Mesenchymal stem cell (in vitro differentiated cells and primary cell): ENCODE results near the gene RNF115.

Source experiments
- DNase-seq: peaks from one replicate; pipeline ENCODE4 v3.0.0-alpha.2; 2013
- H2AFZ ChIP-seq: one replicate; pipeline ENCODE4 v1.6.1; 2013; ENCODE audit warnings: low read depth, mild to moderate bottlenecking, control low read depth, inconsistent platforms, low read length, moderate library complexity
- H2AK5ac ChIP-seq: 2 replicates; pipeline ENCODE4 v1.6.1; 2013; ENCODE audit warnings: low read length, moderate library complexity, mild to moderate bottlenecking, inconsistent platforms; ENCODE audit not compliant: severe bottlenecking
- H2BK120ac ChIP-seq: one replicate; pipeline ENCODE4 v1.6.1; 2013; ENCODE audit warnings: low read depth, mild to moderate bottlenecking, inconsistent platforms, low read length, moderate library complexity
- H2BK12ac ChIP-seq, 2 experiments: one replicate each; pipeline ENCODE4 v1.6.1; 2013; ENCODE audit warnings: inconsistent platforms in 2 of 2, low read length in 2 of 2, mild to moderate bottlenecking in 2 of 2, moderate library complexity in 2 of 2, control low read depth in 1 of 2
- H2BK15ac ChIP-seq: one replicate; pipeline ENCODE4 v1.6.1; 2013; ENCODE audit warnings: mild to moderate bottlenecking, low read depth, inconsistent platforms; ENCODE audit not compliant: poor library complexity, severe bottlenecking
- H2BK5ac ChIP-seq: 2 replicates; pipeline ENCODE4 v1.6.1; 2013; ENCODE audit warnings: low read depth, mild to moderate bottlenecking, low read length, control low read depth, inconsistent platforms; ENCODE audit not compliant: poor library complexity, severe bottlenecking
- H3K14ac ChIP-seq, 2 experiments: one replicate each; pipeline ENCODE4 v1.6.1; 2013; ENCODE audit warnings: inconsistent platforms in 2 of 2, low read length in 2 of 2, control low read depth in 1 of 2, mild to moderate bottlenecking in 1 of 2, moderate library complexity in 1 of 2
- H3K18ac ChIP-seq, 2 experiments: one replicate each; pipeline ENCODE4 v1.6.1; 2013; ENCODE audit warnings: inconsistent platforms in 2 of 2, low read length in 2 of 2, control low read depth in 1 of 2, low read depth in 1 of 2, mild to moderate bottlenecking in 1 of 2
- H3K23ac ChIP-seq, 2 experiments: one replicate each; pipeline ENCODE4 v1.6.1; 2013; ENCODE audit warnings: inconsistent platforms in 2 of 2, low read length in 2 of 2, mild to moderate bottlenecking in 2 of 2, moderate library complexity in 2 of 2, control low read depth in 1 of 2
- H3K27ac ChIP-seq: 2 replicates; pipeline ENCODE4 v1.5.1; 2013; ENCODE audit warnings: mild to moderate bottlenecking, moderate library complexity, low read length, control low read depth, inconsistent platforms; ENCODE audit not compliant: poor library complexity, severe bottlenecking
- H3K27me3 ChIP-seq, 2 experiments: 2 replicates each; pipeline versions ENCODE4 v1.6.1 to v1.7.0; 2013; ENCODE audit warnings: low read length in 2 of 2, mild to moderate bottlenecking in 2 of 2, moderate library complexity in 2 of 2, control low read depth in 1 of 2, inconsistent platforms in 1 of 2; ENCODE audit not compliant: control insufficient read depth in 1 of 2, insufficient read depth in 1 of 2
- H3K36me3 ChIP-seq, 2 experiments: 2 replicates each; pipeline versions ENCODE4 v1.6.1 to v1.7.0; 2013; ENCODE audit warnings: low read length in 2 of 2, control low read depth in 1 of 2, inconsistent platforms in 1 of 2, low read depth in 1 of 2, mild to moderate bottlenecking in 1 of 2; ENCODE audit not compliant: insufficient read depth in 2 of 2, control insufficient read depth in 1 of 2
- H3K4ac ChIP-seq, 2 experiments: one replicate each; pipeline ENCODE4 v1.6.1; 2013; ENCODE audit warnings: inconsistent platforms in 2 of 2, low read length in 2 of 2, mild to moderate bottlenecking in 2 of 2, moderate library complexity in 2 of 2, control low read depth in 1 of 2, low read depth in 1 of 2
- H3K4me1 ChIP-seq: 2 replicates; pipeline ENCODE4 v1.6.1; 2013; ENCODE audit warnings: low read depth, low read length, control low read depth; ENCODE audit not compliant: control insufficient read depth, insufficient read depth
- H3K4me2 ChIP-seq: 2 replicates; pipeline ENCODE4 v1.6.1; 2013; ENCODE audit warnings: low read length, mild to moderate bottlenecking, inconsistent platforms; ENCODE audit not compliant: poor library complexity, severe bottlenecking
- H3K4me3 ChIP-seq, 2 experiments: 2 replicates each; pipeline versions ENCODE4 v1.5.1 to v1.7.0; 2013; ENCODE audit warnings: low read length in 2 of 2, mild to moderate bottlenecking in 2 of 2, control low read depth in 1 of 2, low read depth in 1 of 2; ENCODE audit not compliant: insufficient read depth in 1 of 2
- H3K79me1 ChIP-seq: replicated peaks from 2 replicates; pipeline ENCODE4 v1.6.1; 2013; ENCODE audit warnings: mild to moderate bottlenecking, control low read depth, low read length, inconsistent platforms; ENCODE audit not compliant: poor library complexity, severe bottlenecking
- H3K9ac ChIP-seq: 2 replicates; pipeline ENCODE4 v1.7.0; 2013; ENCODE audit warnings: mild to moderate bottlenecking, low read length, moderate library complexity
- H3K9me3 ChIP-seq: 2 replicates; pipeline ENCODE4 v1.7.0; 2013; ENCODE audit warnings: mild to moderate bottlenecking, low read length; ENCODE audit not compliant: control insufficient read depth
- H4K8ac ChIP-seq: one replicate; pipeline ENCODE4 v1.6.1; 2013; ENCODE audit warnings: inconsistent platforms, mild to moderate bottlenecking, low read length, moderate library complexity
- H4K91ac ChIP-seq: one replicate; pipeline ENCODE4 v1.6.1; 2013; ENCODE audit warnings: mild to moderate bottlenecking, low read length, inconsistent platforms
- WGBS: methylation state at CpG from one replicate; pipeline ENCODE4 v1.1.7; 2013; ENCODE audit warnings: mixed read lengths; 5-methylcytosine and 5-hydroxymethylcytosine counted together

Gene RNF115

GRCh38 chr1:145714524-145715111, 109.3 kb downstream of the RNF115 start:
- H2BK15ac ChIP-seq: no peak overlapping the region
- 93% methylated on average over 6 of the region's 6 CpGs for WGBS

GRCh38 chr1:145711213-145711651, 112.7 kb downstream of the RNF115 start:
- H4K91ac ChIP-seq: no peak overlapping the region
- no peak overlapping the region for H2BK15ac ChIP-seq
- DNase-seq: no peak
- H4K8ac ChIP-seq: no peak overlapping the region
- no peak overlapping the region for H3K4ac ChIP-seq
- no peak overlapping the region for H2BK5ac ChIP-seq
- peak overlapping the region; percentile 94 for H3K27ac ChIP-seq
- no peak overlapping the region for H3K14ac ChIP-seq
- no peak overlapping the region for H3K18ac ChIP-seq
- H3K36me3 ChIP-seq: no peaks in the 10 kb centered on the region
- no peak overlapping the region for H2AK5ac ChIP-seq
- H3K79me1 ChIP-seq: no peaks in the 10 kb centered on the region
- H2BK12ac ChIP-seq: no peak overlapping the region
- H3K27me3 ChIP-seq: no peaks in the 10 kb centered on the region
- peak overlapping the region; percentile 1 for H3K4me2 ChIP-seq
- no peak overlapping the region for H3K4me3 ChIP-seq
- no peaks in the 10 kb centered on the region for H3K9me3 ChIP-seq
- no peak overlapping the region for H2BK120ac ChIP-seq
- WGBS: 50% methylated on average over 3 of the region's 3 CpGs
- no peak overlapping the region for H2AFZ ChIP-seq
- peaks cover 29% of the 10 kb centered on the region for H3K4me1 ChIP-seq
- H3K9ac ChIP-seq: no peak overlapping the region
- no peak overlapping the region for H3K23ac ChIP-seq

More at GRCh38 chr1:145714524-145715111, 109.3 kb downstream of the RNF115 start:
- Histone ChIP-seq H3K79me1 (no peaks in the 10 kb centered on the region), H4K91ac (no peak overlapping the region), H3K9me3 (no peaks in the 10 kb centered on the region), H3K4ac (no peak overlapping the region), H2BK12ac (no peak overlapping the region), H3K14ac (peak overlapping the region in 1 of 2 experiments; percentile 64), H3K4me2 (no peak overlapping the region), H3K27ac (peak overlapping the region; percentile 1), H3K9ac (no peak overlapping the region), H3K18ac (no peak overlapping the region), H3K27me3 (no peaks in the 10 kb centered on the region), H4K8ac (no peak overlapping the region), H2AFZ (no peak overlapping the region), H2AK5ac (peak overlapping the region; percentile 63), H3K4me1 (peaks cover 20% of the 10 kb centered on the region), H3K4me3 (no peak overlapping the region), H3K23ac (no peak overlapping the region), H2BK5ac (no peak overlapping the region), H2BK120ac (no peak overlapping the region), H3K36me3 (no peaks in the 10 kb centered on the region)
- no peak for DNase-seq

DNA sequence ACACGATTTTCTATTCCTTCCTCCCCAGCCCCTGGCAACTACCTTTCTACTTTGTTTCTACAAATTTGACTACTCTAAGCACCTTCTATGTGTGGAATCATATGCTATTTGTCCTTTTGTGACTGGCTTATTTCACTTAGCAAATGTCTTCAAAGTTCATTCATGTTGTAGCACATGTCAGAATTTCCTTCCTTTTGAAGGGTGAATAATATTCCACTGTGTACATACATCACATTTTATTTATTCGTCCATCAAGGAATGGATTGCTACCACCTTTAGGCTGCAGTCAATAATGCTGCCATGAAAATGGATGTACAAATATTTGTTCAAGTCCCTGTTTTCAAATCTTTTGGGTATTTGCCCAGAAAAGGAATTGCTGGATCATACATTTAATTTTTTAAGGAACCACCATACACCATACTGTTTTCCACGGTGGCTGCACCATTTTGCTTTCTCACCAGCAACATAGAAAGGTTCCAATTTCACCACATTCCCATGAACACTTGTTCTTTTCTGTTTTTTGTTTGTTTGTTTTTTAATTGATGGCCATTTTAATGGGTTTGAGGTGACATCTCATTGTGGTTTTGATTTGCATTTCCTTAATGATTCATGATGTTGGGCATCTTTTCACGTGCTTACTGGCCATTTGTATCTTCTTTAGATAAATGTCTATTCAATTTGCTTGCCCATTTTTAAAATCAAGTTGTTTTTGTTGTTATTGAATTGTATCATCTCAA, 113.4 kb downstream of the RNF115 start:
- peak overlapping the region; percentile 19 for H2AK5ac ChIP-seq
- no peaks in the 10 kb centered on the region for H3K36me3 ChIP-seq
- no peaks in the 10 kb centered on the region for H3K9me3 ChIP-seq
- 88% methylated on average over 1 of the region's 4 CpGs for WGBS
- no peak overlapping the region for H3K18ac ChIP-seq
- no peak overlapping the region for H4K91ac ChIP-seq
- no peak overlapping the region for H2BK12ac ChIP-seq
- no peak overlapping the region for H3K14ac ChIP-seq
- no peak overlapping the region for H2BK120ac ChIP-seq
- no peak overlapping the region for H2AFZ ChIP-seq
- no peak overlapping the region for H3K4me3 ChIP-seq
- peak overlapping the region; percentile 94 for H3K27ac ChIP-seq
- no peak overlapping the region for H2BK15ac ChIP-seq
- no peaks in the 10 kb centered on the region for H3K27me3 ChIP-seq
- H4K8ac ChIP-seq: no peak overlapping the region
- no peak overlapping the region for H3K23ac ChIP-seq
- H3K79me1 ChIP-seq: no peaks in the 10 kb centered on the region
- H3K4me2 ChIP-seq: no peak overlapping the region
- no peak for DNase-seq
- no peak overlapping the region for H3K4ac ChIP-seq
- H3K4me1 ChIP-seq: peaks cover 25% of the 10 kb centered on the region
- no peak overlapping the region for H3K9ac ChIP-seq
- H2BK5ac ChIP-seq: no peak overlapping the region

DNA sequence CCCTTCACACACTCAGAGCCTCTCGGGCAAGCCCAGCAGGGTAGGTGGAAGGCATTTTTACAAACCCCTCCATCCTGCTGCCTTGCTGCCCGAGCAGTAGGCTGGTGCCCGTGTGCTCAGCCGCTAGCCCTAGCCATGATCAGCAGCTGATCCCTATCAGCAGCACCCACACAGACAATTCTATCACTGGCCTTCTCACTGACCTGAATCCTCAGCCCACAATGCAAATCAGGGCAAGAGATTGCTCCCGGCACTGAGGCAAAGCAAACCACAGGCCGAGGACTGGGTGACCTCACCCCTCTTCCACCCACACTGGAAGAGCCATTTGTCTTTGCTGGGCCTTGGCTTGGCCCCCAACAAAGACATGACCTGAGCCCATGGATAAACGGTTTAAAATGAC, 115.8 kb downstream of the RNF115 start:
- Histone ChIP-seq H3K9me3 (no peaks in the 10 kb centered on the region), H3K4ac (no peak overlapping the region), H2BK5ac (no peak overlapping the region), H2AFZ (no peak overlapping the region), H2BK120ac (no peak overlapping the region), H3K4me1 (peaks cover 21% of the 10 kb centered on the region), H2BK15ac (no peak overlapping the region), H3K79me1 (no peaks in the 10 kb centered on the region), H4K8ac (no peak overlapping the region), H3K9ac (no peak overlapping the region), H3K27ac (no peak overlapping the region), H3K27me3 (no peaks in the 10 kb centered on the region), H3K36me3 (no peaks in the 10 kb centered on the region), H3K18ac (no peak overlapping the region), H3K4me2 (no peak overlapping the region), H3K23ac (no peak overlapping the region), H2AK5ac (peak overlapping the region; percentile 17), H2BK12ac (no peak overlapping the region), H4K91ac (no peak overlapping the region), H3K14ac (no peak overlapping the region), H3K4me3 (no peak overlapping the region)
- 84% methylated on average over 7 of the region's 7 CpGs for WGBS
- no peak for DNase-seq
